ENCODE measurements around the gene CDS2.

DNA sequence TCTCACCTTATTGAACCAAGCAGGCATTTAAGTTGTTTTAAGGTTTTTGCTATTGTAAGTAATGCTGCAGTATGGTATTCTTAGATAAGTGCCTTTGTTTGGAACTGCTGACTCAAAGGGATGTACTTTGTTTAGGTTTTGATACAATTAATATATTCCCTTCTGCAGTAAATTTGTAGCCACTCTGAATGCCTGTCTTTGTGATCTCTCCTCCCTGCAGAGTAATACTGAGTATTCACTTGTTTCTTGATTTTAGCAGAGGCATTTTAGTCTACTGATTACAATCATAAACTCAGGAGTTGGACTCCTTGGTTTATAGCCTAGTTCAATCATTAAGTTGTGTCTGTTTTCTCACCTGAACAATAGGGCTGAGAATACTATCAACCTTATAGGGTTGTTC, 13.4 kb downstream of the CDS2 start:
- TF ChIP-seq ZNF670 (tag by site-specific recombination; IDR thresholded peaks at IDR 0.05; ENCODE audit: low read depth), result no peak
- no peak for TF ChIP-seq ZNF24 (tag by site-specific recombination; IDR thresholded peaks at IDR 0.05)
- no peak for TF ChIP-seq CTCF (tag by site-specific recombination; IDR thresholded peaks at IDR 0.05)

All from HEK293 (cell line).